ENCODE measurements around the gene PTPRZ1. TPM values are rescaled to one million over a fixed set of nuclear protein-coding genes. Genes with fewer than 3 reads are reported as not detected.

The PTPRZ1 gene
- total and polyA plus RNA-seq, 2 donors from 2014 or later: 0.17 to 0.98 TPM

DNA sequence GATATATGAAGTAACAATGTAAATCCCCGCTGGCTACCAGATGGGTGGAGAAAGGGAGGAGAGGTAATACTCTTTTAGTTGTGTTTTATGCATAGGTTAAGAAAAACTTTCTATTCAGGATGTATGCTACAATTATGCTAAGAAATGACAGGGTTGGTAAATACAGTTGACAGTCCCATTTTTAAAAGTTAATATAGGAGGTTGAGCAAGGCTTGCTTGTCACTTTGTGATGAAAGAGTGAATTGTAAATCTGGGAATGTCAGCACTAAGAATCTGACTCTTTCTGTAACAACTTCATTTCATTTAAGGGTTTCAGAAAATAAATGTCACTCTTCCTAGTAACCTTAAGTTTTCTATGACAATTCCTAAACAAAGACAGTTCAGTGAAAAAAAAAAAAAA lies 59.8 kb downstream of the PTPRZ1 start:
- no peak overlapping the region for H3K4me3 ChIP-seq (ENCODE audit: low read length in 3 of 3)
- no peaks in the 10 kb centered on the region for H3K9me3 ChIP-seq (ENCODE audit: control insufficient read depth in 2 of 3, insufficient read depth in 1 of 3, low read length in 3 of 3)
- intact Hi-C loops (cut with DNase I): no loop called here
- H3K9ac ChIP-seq (ENCODE audit: low read length in 3 of 3): no peak overlapping the region
- no peaks in the 10 kb centered on the region for H3K4me1 ChIP-seq (ENCODE audit: control insufficient read depth in 2 of 3, insufficient read depth in 2 of 3, low read depth in 1 of 3, low read length in 3 of 3)
- H3K27ac ChIP-seq (ENCODE audit: low read depth in 2 of 2, low read length in 2 of 2): no peak overlapping the region
- no peaks in the 10 kb centered on the region for H3K27me3 ChIP-seq (ENCODE audit: control insufficient read depth, insufficient read depth, low read length)
- DNase-seq: no peak
- TF ChIP-seq, protein P1, sequence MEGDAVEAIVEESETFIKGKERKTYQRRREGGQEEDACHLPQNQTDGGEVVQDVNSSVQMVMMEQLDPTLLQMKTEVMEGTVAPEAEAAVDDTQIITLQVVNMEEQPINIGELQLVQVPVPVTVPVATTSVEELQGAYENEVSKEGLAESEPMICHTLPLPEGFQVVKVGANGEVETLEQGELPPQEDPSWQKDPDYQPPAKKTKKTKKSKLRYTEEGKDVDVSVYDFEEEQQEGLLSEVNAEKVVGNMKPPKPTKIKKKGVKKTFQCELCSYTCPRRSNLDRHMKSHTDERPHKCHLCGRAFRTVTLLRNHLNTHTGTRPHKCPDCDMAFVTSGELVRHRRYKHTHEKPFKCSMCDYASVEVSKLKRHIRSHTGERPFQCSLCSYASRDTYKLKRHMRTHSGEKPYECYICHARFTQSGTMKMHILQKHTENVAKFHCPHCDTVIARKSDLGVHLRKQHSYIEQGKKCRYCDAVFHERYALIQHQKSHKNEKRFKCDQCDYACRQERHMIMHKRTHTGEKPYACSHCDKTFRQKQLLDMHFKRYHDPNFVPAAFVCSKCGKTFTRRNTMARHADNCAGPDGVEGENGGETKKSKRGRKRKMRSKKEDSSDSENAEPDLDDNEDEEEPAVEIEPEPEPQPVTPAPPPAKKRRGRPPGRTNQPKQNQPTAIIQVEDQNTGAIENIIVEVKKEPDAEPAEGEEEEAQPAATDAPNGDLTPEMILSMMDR (IDR thresholded peaks at IDR 0.05; ENCODE audit: borderline replicate concordance, extremely low read depth, insufficient read depth): no peak
- H3K36me3 ChIP-seq (ENCODE audit: control insufficient read depth in 2 of 3, insufficient read depth in 3 of 3, low read length in 3 of 3): no peaks in the 10 kb centered on the region
- FAIRE-seq: no peak

DNA sequence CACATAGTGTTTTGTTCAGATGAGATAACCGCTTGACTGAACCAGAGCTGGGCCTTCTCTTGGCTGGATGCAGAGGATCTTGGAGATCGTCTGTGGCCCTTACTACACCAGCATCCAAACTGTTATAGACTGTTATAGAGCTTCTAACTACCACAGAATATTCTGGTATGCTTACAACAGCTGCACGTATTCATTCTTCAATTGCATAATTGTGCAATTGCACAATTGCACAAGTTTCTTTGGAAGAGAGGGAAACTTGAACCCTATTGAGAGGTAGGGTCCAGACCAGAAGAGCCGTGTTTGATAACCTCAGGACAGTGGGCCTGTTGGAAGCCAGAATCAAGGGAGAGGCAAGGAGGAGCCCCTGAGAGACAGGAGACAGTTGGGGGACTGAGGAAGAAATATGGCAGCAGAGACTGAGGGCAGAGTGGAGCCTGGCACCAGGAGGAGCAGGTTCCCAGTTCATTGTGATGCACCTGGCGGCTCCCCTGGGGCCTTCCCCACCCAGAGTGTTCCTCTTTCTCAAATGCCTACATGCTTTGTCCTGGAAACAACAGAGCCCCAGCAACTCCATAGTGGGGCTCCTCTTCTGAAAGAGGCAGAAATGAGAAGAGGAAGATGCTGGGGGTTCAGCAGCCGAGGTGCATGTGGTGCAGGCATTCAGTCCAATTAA lies 64.1 kb downstream of the PTPRZ1 start:
- no peak for FAIRE-seq
- no peak for DNase-seq
- no peak overlapping the region for H3K27ac ChIP-seq (ENCODE audit: low read depth in 2 of 2, low read length in 2 of 2)
- no peak overlapping the region for H3K4me3 ChIP-seq (ENCODE audit: low read length in 3 of 3)
- H3K27me3 ChIP-seq (ENCODE audit: control insufficient read depth, insufficient read depth, low read length): no peaks in the 10 kb centered on the region
- no peaks in the 10 kb centered on the region for H3K36me3 ChIP-seq (ENCODE audit: control insufficient read depth in 2 of 3, insufficient read depth in 3 of 3, low read length in 3 of 3)
- no peaks in the 10 kb centered on the region for H3K4me1 ChIP-seq (ENCODE audit: control insufficient read depth in 2 of 3, insufficient read depth in 2 of 3, low read depth in 1 of 3, low read length in 3 of 3)
- H3K9me3 ChIP-seq (ENCODE audit: control insufficient read depth in 2 of 3, insufficient read depth in 1 of 3, low read length in 3 of 3): no peaks in the 10 kb centered on the region
- H3K9ac ChIP-seq (ENCODE audit: low read length in 3 of 3): no peak overlapping the region
- intact Hi-C loops (cut with DNase I): no loop called here
- TF ChIP-seq, protein P1 (IDR thresholded peaks at IDR 0.05; ENCODE audit: borderline replicate concordance, extremely low read depth, insufficient read depth): no peak

DNA sequence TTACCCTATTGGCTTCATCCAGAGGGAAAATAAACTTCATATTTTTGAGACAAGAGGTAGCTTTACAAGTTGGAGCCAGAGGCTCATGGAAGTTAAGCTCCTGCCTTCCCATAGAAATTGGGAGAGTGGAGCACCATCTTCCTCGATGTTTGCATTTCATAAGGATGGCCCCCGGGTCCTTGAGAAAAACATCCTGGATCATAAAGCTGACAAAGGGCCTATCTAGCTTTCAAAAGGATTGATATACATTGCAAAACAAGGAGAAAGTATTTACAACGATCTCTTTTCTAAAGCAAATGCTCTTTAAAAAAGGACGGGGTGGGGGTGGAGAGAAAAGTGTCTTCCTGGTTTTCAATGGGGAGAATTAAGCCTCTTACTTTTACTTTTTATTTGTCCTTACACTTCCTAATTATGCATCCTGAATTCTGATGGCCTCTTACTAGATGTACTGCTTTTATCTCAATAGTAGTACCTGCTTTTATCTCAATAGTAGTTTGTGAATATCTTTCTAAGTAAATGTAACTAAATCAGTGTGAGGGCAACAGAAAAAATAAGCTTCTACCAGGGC lies 65.6 kb downstream of the PTPRZ1 start:
- Histone ChIP-seq H3K27ac (ENCODE audit: low read depth in 2 of 2, low read length in 2 of 2) (no peak overlapping the region), H3K27me3 (ENCODE audit: control insufficient read depth, insufficient read depth, low read length) (no peaks in the 10 kb centered on the region), H3K4me3 (ENCODE audit: low read length in 3 of 3) (no peak overlapping the region), H3K36me3 (ENCODE audit: control insufficient read depth in 2 of 3, insufficient read depth in 3 of 3, low read length in 3 of 3) (no peaks in the 10 kb centered on the region), H3K9ac (ENCODE audit: low read length in 3 of 3) (no peak overlapping the region), H3K4me1 (ENCODE audit: control insufficient read depth in 2 of 3, insufficient read depth in 2 of 3, low read depth in 1 of 3, low read length in 3 of 3) (no peaks in the 10 kb centered on the region), H3K9me3 (ENCODE audit: control insufficient read depth in 2 of 3, insufficient read depth in 1 of 3, low read length in 3 of 3) (no peaks in the 10 kb centered on the region)
- DNase-seq (no peak), FAIRE-seq (no peak)
- TF ChIP-seq, protein P1 (IDR thresholded peaks at IDR 0.05; ENCODE audit: borderline replicate concordance, extremely low read depth, insufficient read depth): no peak
- intact Hi-C loops (cut with DNase I): no loop called here

Data from kidney (tissue), 14 donors.